GM12892 (cell line): ENCODE data around the gene CRYZL1.

Source experiments
- POLR2A ChIP-seq: IDR thresholded peaks from 2 replicates; pipeline ENCODE4 v1.6.1; 2011; ENCODE audit warnings: low read depth, low read length, control low read depth
- POLR2AphosphoS5 ChIP-seq: IDR thresholded peaks from 2 replicates; pipeline ENCODE4 v1.6.1; 2011; ENCODE audit warnings: low read depth, low read length, control low read depth
- TAF1 ChIP-seq: IDR thresholded peaks from 2 replicates; pipeline ENCODE4 v1.6.1; 2011; ENCODE audit warnings: low read depth, mild to moderate bottlenecking, control low read depth, low read length, borderline replicate concordance

GRCh38 chr21:33569991-33570390 lies 71.5 kb downstream of the CRYZL1 start:
- no peak for TF ChIP-seq POLR2A
- TF ChIP-seq POLR2AphosphoS5: no peak
- TF ChIP-seq TAF1: no peak
